ENCODE data around the gene HLA-DOB. TPM values are rescaled to one million over a fixed set of nuclear protein-coding genes. Genes with fewer than 3 reads are reported as not detected.

HLA-DOB gene
- total RNA-seq = 1.0 and 1.1 TPM in 2 replicates

DNA sequence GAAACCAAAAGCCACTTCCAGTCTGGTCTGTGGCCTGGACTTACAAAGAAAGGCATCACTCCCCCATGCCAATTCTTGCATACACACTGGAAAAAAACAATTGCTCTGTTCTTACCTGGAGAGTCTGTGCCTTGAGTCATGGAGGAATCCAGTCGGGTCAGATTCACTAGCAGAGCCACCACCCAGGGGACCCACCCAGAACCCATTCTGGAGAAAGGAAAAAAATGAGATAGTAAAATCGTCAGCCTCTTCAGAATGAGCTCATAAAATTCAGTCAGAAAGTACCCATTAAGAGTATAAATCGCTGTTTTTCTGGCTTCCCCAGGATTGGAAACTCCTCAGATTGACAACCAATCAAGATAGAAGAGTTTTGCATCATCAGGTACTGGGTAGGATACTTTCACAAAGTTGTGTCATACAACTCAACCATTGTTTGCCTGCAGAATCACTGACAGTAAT lies at the start of gene HLA-DOB:
TSS of gene HLA-DOB (minus strand) at position 257 of the 459 bp plus-strand sequence. CDS start at position 206, 51 bp downstream.

DNA sequence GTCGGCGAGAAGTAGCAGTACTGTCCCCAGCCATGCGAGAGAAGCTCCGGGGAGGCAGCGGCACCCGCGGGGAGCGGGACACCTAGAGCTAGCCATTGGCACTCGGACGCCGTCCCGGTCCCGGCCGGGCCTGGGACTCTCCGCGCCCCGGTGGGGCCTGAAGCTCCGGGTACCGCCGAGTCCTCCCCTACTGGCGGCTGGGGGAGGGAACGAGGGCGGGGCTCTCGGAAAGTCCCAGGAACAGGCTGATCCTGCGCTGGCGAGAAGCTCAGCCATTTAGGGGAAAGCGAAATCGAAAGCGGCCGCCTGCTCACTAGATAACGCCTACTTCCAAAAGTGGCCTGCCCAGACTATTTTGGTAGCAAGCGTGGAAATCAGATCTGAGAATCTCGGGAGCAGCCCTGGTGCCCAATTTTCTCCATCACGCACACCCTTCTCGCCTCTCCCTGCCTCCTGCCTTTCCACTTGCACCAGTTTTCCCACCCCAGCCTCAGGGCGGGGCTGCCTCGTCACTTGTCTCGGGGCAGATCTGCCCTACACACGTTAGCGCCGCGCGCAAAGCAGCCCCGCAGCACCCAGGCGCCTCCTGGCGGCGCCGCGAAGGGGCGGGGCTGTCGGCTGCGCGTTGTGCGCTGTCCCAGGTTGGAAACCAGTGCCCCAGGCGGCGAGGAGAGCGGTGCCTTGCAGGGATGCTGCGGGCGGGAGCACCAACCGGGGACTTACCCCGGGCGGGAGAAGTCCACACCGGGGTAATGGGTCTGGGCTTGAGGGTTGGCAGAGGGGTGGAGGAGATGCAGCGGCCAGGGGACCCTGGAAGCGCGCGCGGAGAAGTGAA lies 37.0 kb upstream of the HLA-DOB start, which contains the start of the genes PSMB9 and TAP1:
TSS of gene PSMB9 (plus strand) at position 652 of the 835 bp plus-strand sequence. CDS start at position 690, 38 bp downstream.
TSS of gene TAP1 (minus strand) at position 164 of the 835 bp plus-strand sequence. CDS start at position 96, 68 bp downstream.

GRCh38 chr6:32843979-32844838 lies 27.4 kb upstream of the HLA-DOB start, which contains the start of gene PSMB8:
PSMB8 (minus strand) TSS chr6:32844047; CDS start chr6:32843996, 51 bp downstream.

DNA sequence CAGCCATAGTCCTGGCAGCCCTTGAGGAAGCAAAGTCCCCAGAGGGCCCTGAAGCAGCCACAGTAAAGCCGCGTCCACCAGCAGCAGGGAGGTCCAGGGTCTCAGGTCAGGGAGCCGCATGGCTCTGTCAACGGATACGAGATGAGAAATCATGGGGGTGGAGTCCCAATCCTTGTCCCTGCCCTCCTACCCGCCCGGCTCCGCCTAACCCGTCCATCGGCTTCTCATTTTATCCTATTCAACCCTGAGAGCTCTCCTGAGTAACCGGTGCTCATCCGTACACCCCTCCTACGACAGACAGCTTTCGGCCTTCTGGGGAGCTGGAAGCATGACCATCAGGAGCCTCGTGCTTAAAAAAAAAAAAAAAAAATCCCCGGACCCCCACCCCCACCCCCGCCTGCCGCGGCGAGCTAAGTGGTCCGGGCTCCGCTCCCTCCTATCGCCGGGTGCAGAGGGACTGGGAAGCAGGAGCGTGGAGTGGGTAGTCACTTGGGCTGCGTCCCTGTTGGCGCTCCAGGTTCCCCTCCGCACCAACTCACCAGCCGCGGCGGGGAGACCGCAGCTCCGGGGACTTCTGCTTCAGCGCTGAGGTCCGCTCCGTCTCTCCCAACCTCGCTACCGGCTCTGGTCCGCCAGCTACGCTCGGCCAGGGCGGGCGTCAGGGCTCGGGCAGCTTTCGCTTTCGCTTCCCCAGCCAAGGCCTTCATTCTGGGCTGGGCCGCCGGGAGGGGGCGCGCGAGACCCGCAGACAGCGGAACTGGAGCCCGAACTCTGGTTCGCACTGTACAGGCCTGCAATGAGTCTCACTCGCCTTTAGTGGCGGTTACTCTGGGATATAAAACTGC lies 21.5 kb upstream of the HLA-DOB start, which contains the start of gene TAP2:
TSS of gene TAP2 (minus strand) at position 626 of the 845 bp plus-strand sequence. CDS start at position 120, 506 bp downstream.

GRCh38 chr6:32763421-32763820 lies 53.4 kb downstream of the HLA-DOB start, which contains the start of gene HLA-DQB2:
HLA-DQB2 (minus strand) TSS chr6:32763532; CDS start chr6:32763470, 62 bp downstream.

Other genes with a start within 250 kb of the HLA-DOB start
- 0.21 TPM in 1 of 2 replicates, not detected in the other for gene HLA-DRB1, start 227.2 kb downstream of the HLA-DOB start, total RNA-seq
- not detected in 2 replicates for gene HLA-DQA1, start 179.6 kb downstream of the HLA-DOB start, total RNA-seq
- gene HLA-DQB1, start 150.3 kb downstream of the HLA-DOB start, total RNA-seq = not detected in 2 replicates
- not detected in 2 replicates for gene HLA-DQA2, start 75.6 kb downstream of the HLA-DOB start, total RNA-seq
- not detected in 2 replicates for gene HLA-DQB2, start 53.5 kb downstream of the HLA-DOB start, total RNA-seq
- gene TAP2, start 21.7 kb upstream of the HLA-DOB start, total RNA-seq = 23.6 and 66.8 TPM in 2 replicates
- gene PSMB8, start 27.0 kb upstream of the HLA-DOB start, total RNA-seq = 12.6 and 29.1 TPM in 2 replicates
- 48.9 and 63.9 TPM in 2 replicates for gene TAP1, start 36.7 kb upstream of the HLA-DOB start, total RNA-seq
- gene PSMB9, start 37.2 kb upstream of the HLA-DOB start, total RNA-seq = 1.4 and 8.9 TPM in 2 replicates
- 0.71 TPM in 1 of 2 replicates, not detected in the other for gene HLA-DMB, start 124.0 kb upstream of the HLA-DOB start, total RNA-seq
- gene HLA-DMA, start 136.1 kb upstream of the HLA-DOB start, total RNA-seq = 0.68 and 2.4 TPM in 2 replicates
- 95.7 and 134 TPM in 2 replicates for gene BRD2, start 151.6 kb upstream of the HLA-DOB start, total RNA-seq
- gene HLA-DOA, start 192.6 kb upstream of the HLA-DOB start, total RNA-seq = 0.07 TPM in 1 of 2 replicates, not detected in the other